ENCODE results near the gene CELF5.

GRCh38 chr19:3272401-3272931 is 48.0 kb downstream of the CELF5 start:
- TF ChIP-seq CTCF (IDR thresholded peaks at IDR 0.05): no peak
- TF ChIP-seq EP300 (IDR thresholded peaks at IDR 0.05): no peak

Data from ovary (tissue), 3 donors.